GM19452 (cell line): ENCODE data around the gene MUC6.

Experiments
- ATAC-seq: cut with Tn5 transposase; IDR thresholded peaks from one replicate; pipeline ENCODE4 v1.9.1; 2021; ENCODE audit not compliant: unreplicated experiment

Gene MUC6

GRCh38 chr11:1010551-1011319 lies 25.8 kb downstream of the MUC6 start:
- no peak for ATAC-seq

- ATAC-seq: no peak
Observed at GRCh38 chr11:1009991-1010390, 26.5 kb downstream of the MUC6 start.

DNA sequence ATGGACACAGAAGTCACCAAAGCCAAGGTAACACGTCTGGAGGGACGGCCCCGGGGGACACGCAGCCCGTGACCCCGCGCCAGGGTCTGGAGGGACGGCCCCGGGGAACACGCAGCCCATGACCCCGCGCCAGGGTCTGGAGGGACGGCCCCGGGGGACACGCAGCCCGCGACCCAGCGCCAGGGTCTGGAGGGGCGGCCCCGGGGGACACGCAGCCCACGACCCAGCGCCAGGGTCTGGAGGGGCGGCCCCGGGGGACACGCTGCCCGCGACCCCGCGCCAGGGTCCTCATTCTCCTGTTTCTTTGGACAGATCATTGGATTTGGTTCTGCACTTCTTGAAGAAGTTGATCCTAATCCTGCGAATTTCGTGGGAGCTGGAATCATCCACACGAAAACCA lies 27.1 kb downstream of the MUC6 start:
- ATAC-seq: no peak

DNA sequence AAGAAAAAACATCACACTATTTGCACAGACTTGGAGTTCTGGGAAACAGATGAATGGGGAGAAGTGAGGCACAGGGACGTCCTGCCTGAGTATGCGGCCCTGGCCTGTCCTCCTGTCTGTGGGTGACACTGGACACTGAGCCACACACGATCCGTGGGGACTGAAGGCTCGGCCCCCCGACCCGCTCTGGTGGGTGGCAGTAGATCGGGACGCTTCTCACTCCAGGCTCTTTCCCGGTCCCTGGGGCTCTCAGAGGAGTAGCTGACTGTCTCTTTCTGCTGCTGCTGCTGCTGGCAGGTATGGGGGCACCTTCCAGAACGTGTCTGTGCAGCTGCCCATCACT lies 27.7 kb downstream of the MUC6 start:
- no peak for ATAC-seq

DNA sequence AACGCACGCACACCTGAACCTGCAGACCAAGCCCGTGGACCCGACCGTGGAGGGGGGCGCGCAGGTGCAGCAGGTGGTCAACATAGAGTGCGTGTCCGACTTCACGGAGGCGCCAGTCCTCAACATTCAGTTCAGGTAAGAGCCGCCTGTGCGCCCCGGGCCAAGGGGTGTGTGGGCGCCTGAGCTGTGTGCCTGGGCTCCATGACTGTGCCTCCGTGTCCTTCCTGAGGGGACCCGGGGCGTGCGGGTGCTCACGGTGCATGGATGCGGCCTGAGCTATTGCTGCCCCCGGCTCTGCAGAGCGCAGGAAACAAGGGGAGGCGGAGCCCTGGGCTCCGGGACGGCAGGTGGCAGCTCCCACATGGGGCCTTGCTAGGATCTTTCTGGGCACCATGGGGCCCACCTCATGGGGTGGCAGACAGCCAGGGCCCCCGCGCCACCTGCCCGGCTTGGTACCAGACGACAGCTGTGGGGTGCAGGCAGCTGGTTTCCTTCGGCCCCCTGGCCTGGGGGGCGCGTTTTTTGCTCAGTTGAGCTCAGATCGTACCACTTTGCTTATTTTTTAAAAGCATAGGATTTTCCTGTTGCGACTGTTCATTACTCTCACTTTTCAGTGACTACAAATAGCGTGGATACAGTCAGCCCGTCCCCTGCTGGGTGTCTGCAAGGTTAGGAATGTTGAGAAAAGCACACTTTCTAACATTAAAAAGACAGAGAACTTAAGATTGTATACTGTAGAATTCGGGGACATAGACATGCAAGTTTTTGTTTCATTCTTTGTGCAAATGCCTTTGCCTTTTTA lies 28.3 kb downstream of the MUC6 start:
- ATAC-seq: no peak

- ATAC-seq: no peak
Observed at GRCh38 chr11:1007279-1007678, 29.2 kb downstream of the MUC6 start.

DNA sequence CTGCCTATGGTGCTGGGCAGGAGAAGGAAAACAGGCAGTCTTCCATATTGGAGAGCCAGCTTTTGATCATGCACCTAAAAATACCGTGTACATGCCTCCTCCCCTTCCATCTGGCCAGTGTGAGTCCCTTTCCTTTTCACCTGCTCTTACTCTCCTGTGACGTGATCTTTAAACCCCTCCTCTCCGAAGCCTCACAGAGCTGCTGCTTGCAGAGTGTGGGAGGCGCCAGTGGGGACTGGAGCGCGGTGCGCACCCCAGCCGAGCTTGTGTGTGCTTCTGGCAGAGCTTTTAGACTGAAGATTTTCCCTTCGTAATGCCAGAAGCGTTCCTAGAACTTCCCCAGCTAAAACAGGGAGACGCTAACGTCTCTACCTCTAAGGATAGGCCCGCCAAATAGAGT lies 29.8 kb downstream of the MUC6 start:
- no peak for ATAC-seq

DNA sequence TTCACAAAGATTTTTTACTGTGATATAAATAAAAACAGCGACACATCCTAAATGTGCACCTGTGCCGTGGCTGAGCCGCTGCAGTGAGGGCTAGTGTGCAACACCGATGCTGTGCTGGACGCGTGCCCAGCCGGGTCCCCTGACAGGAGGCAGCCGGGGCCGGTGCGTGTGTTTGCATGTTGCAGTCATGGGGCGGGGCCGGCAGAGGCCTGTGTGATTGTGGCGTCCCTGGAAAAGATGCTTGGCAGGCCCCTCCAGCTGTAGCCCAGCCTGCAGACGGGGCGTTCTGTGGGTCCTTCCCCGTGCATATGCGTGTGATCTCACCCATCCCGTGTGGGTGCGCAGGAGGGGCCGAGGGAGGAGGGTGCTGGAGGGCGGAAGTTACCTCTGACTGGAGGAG lies 30.6 kb downstream of the MUC6 start:
- ATAC-seq: no peak

- no peak for ATAC-seq
Observed at GRCh38 chr11:1003159-1003558, 33.4 kb downstream of the MUC6 start.

DNA sequence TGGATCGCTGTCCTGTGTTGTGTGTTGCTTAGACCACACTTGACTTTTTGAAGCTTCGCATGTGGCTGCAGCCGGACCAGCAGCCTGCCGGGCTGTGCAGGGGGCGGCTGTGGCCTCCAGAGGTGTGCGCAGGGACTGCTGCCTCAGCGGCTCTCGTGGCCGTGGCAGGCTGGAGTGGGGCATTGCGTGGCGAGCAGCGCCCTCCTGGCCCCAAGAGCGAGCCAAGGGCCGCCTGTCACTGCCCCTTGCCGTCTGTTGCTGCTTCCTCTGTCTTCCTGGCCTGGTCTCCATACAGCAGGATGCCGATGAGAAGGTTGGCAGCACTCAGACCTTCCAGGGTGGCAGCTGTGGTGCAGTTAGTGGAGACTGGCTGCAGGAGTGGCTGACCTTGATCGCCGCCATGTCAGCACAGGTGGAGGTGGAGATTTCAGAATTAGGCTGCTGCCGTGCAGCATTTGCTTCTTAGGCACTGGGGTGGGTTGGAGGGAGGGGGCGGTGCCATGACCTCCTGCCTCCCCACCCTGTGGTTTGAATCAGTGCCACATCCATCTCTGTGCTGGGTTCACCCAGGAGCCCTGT lies 34.0 kb downstream of the MUC6 start:
- ATAC-seq: no peak

GRCh38 chr11:1001617-1002405 lies 34.7 kb downstream of the MUC6 start:
- no peak for ATAC-seq

DNA sequence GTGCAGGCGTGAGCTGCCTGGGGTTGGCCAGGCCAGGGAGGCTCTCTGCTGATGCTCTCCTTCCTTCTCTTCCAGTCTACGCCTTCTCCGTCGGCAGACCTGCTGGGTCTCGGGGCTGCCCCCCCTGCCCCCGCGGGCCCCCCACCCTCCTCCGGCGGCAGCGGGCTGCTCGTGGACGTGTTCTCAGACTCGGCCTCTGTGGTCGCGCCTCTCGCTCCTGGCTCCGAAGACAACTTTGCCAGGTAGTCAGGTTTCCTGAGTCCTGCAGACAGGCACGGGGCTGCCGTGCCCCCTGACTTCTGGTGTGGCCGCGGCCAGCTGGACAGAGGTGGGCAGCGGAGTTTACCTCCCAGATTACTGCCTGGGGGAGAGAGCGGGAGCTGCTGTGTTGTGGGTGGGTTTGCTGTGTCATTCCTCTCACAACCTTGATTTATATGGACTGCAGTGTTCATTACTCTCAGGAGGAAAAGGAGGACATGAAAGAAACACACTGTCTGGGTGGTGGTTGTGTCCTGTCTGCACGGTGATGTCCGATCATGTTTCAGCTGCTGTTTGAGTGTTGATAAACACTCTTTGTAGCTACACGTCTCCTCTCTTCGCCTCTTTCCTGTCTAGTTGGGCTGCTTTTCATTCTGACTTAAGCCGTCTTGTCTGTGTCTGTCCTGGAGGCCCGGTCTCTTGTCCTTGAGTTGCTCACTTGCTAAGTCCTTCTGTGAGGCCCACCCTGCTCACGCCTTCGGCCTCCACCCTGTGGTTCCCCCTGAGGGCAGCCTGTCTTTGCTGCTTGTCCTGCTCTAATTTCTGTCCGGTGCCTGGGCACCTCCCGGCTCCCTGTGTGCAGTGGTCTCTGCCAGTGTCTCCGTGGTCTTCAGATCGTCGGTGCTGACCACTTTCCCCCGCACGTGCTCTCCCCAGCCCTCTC lies 35.9 kb downstream of the MUC6 start:
- ATAC-seq: no peak

GRCh38 chr11:999009-999408 lies 37.5 kb downstream of the MUC6 start:
- no peak for ATAC-seq

- no peak for ATAC-seq
Observed at GRCh38 chr11:997907-998306, 38.6 kb downstream of the MUC6 start.

DNA sequence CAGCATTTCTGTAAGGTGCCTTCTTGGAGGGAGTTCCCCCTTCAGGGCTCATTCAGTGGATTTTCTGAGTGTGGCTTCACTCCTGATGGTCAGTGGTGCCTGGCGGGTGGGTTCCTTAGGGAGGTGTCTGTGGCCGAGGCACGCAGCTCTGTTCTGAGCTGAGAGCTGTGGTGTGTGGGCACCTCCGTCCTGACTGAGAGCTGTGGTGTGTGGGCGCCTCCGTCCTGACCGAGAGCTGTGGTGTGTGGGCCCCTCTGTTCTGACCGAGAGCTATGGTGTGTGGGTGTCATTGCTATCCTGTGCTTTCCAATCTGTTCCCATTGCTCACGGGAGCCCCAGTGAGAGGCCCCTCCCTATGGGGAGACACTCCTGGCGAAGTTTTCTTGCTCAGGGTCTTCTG lies 39.8 kb downstream of the MUC6 start:
- ATAC-seq: no peak

DNA sequence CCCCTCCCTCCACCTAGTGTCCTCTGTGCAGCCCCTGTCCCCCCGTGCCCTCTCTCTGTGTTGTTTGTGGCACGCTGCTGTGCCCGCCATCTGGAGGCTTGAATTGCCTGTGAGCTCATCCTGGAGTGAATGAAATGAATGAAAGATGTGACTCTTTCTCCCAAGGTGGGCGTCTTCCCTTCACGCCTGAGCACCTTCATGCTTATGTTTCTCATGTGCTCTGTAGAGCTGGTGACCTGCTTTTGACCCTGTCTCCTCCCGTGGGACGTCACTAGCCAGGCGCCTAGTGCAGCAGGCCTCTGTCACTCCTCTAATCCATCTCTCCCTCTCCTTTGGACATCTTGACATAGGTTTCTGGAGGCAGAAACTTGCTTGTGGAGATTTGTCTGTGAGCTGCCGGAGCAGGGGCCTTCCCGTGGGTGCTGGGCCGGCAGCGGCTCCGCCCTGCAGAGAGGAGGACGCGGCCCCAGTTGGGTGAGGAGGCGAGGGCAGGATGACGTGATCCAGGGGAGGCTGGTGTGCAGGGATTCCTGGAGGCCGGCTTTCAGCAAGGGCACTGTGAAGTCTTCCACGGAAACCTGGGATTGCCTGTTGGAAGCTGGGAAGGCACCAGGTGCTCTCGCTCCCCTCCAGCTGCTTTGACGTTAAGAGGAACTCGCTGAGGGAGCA lies 40.6 kb downstream of the MUC6 start:
- peak; percentile 60 for ATAC-seq

DNA sequence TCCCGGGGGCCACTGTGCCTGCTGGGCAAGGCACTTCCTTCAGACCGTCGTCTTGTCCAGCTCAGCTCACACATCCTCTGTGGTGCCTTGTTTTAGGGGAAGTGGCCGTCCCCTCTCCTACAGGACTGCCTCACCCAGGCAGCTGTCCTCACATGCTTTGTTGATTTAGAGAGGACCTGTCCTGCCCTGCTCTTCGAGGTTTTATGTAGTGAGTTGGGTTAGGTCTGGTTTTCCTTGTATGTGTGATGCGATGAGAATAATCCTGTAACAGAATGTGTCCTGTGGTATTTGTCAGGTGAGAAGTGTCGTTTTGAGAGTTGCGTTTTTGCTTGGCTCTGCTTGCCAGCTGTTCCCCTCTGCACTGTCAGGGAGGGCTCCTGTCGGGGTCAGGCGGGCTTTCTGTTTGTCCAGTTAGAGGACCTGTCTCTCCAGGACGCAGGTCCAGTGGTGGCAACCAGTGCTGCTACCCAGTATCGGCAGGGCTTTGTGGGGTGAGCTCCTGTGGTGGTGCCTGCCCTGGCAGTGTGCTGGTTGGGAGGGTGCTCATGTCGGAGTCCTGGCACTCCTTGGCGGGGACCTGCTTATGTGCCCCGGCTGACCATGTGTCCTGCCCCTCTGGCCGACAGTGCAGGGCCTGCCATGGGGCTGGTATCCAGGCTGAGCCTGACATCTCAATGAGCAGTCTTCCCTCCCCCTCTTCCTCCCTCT lies 41.3 kb downstream of the MUC6 start:
- no peak for ATAC-seq

- ATAC-seq: no peak
Observed at GRCh38 chr11:993632-994167, 42.8 kb downstream of the MUC6 start.

GRCh38 chr11:992577-992976 lies 43.9 kb downstream of the MUC6 start:
- ATAC-seq: no peak
